Activated CD4-positive, alpha-beta T cell treated with anti-CD3 and anti-CD28 coated beads, Interleukin-2, amount 10 ng/mL, durations not matched to agents 24 days and 14 days (primary cell): Measurements from ENCODE around the gene MRRF. TPM values are rescaled to one million over a fixed set of nuclear protein-coding genes. Genes with fewer than 3 reads are reported as not detected.
A peak's percentile ranks its signal among the peaks of the same experiment; 100 is the strongest.

Experiments
- DNase-seq: peaks from one replicate; pipeline ENCODE4 v3.0.0; 2022
- H3K27ac Mint-ChIP-seq: one replicate; pipeline ENCODE4 v1.8.0; 2022; ENCODE audit warnings: mild to moderate bottlenecking, mixed read lengths
- H3K27me3 Mint-ChIP-seq: one replicate; pipeline ENCODE4 v1.8.0; 2022; ENCODE audit warnings: mixed read lengths
- H3K36me3 Mint-ChIP-seq: one replicate; pipeline ENCODE4 v1.8.0; 2022; ENCODE audit warnings: low read depth, mild to moderate bottlenecking, mixed read lengths
- H3K4me1 Mint-ChIP-seq: one replicate; pipeline ENCODE4 v1.8.0; 2021; ENCODE audit warnings: mixed read lengths
- H3K4me3 Mint-ChIP-seq: one replicate; pipeline ENCODE4 v1.8.0; 2022; ENCODE audit warnings: mild to moderate bottlenecking, moderate library complexity, mixed read lengths
- H3K9me3 Mint-ChIP-seq: one replicate; pipeline ENCODE4 v1.8.0; 2021; ENCODE audit warnings: mixed read lengths
- intact Hi-C: fragments of 100-400 bp; cut with micrococcal nuclease; formaldehyde crosslinking; loops from one replicate; pipeline ENCODE4 v1.15.1; 2023
- total RNA-seq: library from RNA; stranded (reverse); gene quantifications from 2 replicates; pipeline ENCODE4 v1.2.3, GENCODE V29; 2022

Gene MRRF, protein sequence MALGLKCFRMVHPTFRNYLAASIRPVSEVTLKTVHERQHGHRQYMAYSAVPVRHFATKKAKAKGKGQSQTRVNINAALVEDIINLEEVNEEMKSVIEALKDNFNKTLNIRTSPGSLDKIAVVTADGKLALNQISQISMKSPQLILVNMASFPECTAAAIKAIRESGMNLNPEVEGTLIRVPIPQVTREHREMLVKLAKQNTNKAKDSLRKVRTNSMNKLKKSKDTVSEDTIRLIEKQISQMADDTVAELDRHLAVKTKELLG
- 68.8 and 73.1 TPM in 2 replicates for total RNA-seq

DNA sequence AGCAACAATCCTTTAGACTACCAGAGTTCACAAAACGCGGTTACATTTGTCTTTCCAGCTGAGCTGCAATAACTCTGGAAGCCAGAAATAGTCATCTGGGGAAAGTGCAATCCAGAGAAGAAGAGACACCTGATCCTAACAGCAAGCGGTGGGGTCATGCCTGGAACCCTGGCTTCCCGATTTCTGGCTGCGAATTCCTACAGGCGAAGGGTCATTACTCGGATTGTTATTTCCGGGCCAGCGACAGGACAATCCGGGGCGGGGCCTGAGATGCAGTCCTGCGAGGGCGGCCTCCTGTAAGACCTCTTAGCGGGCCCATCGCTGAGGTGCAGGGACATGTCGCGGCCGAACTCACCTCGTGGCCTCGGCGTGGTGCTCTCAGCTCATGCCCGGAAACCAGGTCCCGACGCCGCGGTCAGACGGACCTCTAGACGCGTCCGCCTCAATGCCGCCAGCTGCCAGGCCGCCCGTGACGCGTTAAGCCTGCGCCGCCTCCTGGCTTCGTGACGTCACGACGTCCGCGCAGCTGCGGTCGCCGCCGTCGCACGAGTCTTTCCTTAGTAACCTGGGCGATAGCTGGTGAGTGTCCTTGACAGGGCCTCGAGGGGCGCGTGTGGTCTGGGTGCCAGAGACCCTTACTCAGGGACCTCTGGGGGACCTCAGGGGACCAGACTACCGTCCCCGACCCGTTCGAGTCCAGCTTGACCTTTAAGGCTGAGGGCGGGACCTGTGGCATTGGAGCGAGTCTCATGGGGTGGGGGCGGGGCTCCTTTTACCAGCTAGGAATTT, at the start of gene MRRF, which contains the start of gene RBM18:
MRRF (plus strand) TSS at position 523 of the 789 bp plus-strand sequence. CDS start 6,010 bp downstream, outside the sequence.
RBM18 (minus strand) TSS at position 481 of the 789 bp plus-strand sequence. CDS start 3,348 bp downstream, outside the sequence.
- Mint-ChIP-seq H3K9me3 (no peaks in the 10 kb centered on the region), H3K4me1 (peaks cover 39% of the 10 kb centered on the region), H3K4me3 (peak within 1 kb of the TSS; percentile 98), H3K36me3 (peaks cover 31% of the 10 kb centered on the region), H3K27me3 (no peaks in the 10 kb centered on the region), H3K27ac (peak within 1 kb of the TSS; percentile 100)
- DNase-seq = peak; percentile 98
- intact Hi-C loops = loop anchor here (1.0 to 2.0 kb wide), 2 partner anchors 46 to 105 kb away; partner anchors contain the start of genes MORN5 and NDUFA8

DNA sequence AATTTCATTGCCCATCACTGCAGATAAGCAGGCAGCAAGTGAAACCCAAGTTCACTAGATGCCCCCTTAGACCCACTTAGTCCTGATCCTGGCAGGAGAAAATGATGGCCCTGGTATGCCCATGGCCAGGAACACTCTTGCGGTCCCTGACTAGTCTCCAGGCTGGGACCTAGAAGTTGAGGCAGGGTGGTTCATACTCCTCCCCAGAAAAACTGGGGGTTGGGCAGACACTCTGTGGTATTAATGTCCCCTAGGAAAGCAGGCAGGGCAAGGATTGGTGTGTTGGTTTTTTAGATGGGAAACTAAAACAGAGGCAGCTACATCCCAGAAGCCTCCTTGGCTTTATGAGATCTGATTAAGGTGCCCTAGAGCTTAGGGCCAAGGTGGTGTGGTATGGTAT, 49.0 kb upstream of the MRRF start:
- H3K9me3 Mint-ChIP-seq = no peaks in the 10 kb centered on the region
- intact Hi-C loops = loop anchor here (10.0 kb wide), 1 partner anchor 129 kb away; no protein-coding TSS in a partner anchor

DNA sequence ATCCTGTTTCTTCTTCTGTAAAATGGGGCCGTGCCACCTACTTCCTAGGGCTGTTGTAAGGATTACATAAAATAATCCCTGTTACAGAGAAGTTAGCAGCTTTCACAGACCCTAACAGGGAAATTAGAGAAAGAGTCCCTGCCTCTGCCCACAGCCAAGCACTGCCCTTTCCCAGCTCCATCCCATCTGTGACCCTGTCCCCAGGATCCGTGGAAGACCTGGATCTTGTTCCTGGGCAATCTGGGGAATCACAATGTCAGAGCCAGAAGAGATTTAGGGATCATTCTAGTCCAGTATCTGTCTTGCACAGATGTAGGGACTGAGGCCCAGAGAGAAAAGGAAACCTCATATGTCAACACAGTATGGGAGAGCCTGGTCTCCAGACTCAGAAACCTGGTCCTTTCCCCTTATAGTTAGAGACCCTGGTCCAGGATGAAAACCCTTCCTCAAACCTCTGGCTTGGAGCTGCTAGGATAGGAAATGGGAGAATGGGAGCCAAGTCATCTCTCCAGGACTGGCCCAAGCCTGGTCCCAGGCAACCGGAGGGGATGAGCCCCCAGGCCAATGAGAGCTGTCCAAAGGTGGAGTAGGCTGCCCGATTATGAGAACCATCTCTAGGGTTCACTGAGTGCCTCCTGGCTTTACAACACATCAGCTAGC, 48.4 kb upstream of the MRRF start:
- intact Hi-C loops = loop anchor here (10.0 kb wide), 1 partner anchor 129 kb away; no protein-coding TSS in a partner anchor
- H3K4me3 Mint-ChIP-seq = no peak overlapping the region
- no peaks in the 10 kb centered on the region for H3K9me3 Mint-ChIP-seq
- H3K36me3 Mint-ChIP-seq = no peaks in the 10 kb centered on the region
- no peak for DNase-seq
- H3K27ac Mint-ChIP-seq = no peak overlapping the region
- peaks cover 87% of the 10 kb centered on the region for H3K27me3 Mint-ChIP-seq
- peaks cover 27% of the 10 kb centered on the region for H3K4me1 Mint-ChIP-seq

More for the DNA sequence above, 49.0 kb upstream of the MRRF start:
- Mint-ChIP-seq H3K27ac (no peak overlapping the region), H3K4me1 (peaks cover 27% of the 10 kb centered on the region), H3K4me3 (no peak overlapping the region), H3K36me3 (no peaks in the 10 kb centered on the region), H3K27me3 (peaks cover 84% of the 10 kb centered on the region)
- no peak for DNase-seq

DNA sequence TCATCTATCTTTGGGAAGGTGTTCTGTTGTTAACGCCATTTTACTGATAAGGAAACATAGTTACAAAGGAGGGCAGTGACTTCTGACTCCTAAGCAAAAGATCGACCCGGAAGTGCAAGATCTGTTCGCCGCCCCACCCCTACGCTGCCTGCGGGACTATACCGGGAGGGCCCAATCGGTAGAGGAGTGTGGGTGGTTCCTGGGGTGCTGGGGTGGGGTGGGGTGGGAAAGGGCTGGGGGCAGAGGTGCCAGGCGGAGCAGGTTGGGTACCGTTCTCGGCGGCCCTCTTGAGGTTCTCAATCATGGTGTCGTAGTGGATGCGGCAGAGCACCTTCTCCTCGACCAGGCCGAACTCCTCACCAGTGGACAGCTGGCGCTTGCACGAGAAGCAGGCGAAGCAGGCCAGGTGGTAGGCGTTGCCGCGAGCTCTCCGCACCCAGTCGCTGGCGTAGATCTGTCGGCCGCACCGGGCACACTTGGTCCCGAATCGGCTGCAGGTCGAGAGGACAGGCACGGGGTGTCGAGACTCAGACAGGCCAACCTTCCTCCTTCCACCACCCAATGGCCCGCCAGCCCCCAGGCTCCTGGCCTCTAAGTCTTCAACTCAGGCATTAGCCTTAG, 47.8 kb upstream of the MRRF start:
- no peak for DNase-seq
- intact Hi-C loops = loop anchor here (10.0 kb wide), 1 partner anchor 128 kb away; no protein-coding TSS in a partner anchor
- peaks cover 27% of the 10 kb centered on the region for H3K4me1 Mint-ChIP-seq
- H3K27ac Mint-ChIP-seq = no peak overlapping the region
- no peak overlapping the region for H3K4me3 Mint-ChIP-seq
- peaks cover 87% of the 10 kb centered on the region for H3K27me3 Mint-ChIP-seq
- H3K9me3 Mint-ChIP-seq = no peaks in the 10 kb centered on the region
- H3K36me3 Mint-ChIP-seq = no peaks in the 10 kb centered on the region

DNA sequence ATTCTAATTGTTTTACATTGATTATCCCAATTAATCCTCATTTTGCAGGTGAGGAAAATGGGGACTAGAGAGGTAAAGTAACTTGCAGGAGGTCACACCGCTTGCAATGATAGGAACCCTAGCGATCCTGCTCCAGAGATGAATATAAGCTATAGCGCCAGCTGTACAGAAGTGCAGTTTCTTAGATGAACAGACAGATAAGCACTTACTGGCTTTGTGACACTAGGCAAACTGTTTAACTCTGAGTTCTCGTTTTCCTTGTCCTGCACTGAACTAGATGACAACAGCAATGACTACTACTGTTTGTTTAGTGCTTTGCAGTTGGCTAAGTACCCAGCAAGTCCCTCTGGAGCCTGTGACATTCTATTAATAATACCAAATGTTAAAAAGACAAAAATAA, 47.0 kb upstream of the MRRF start:
- intact Hi-C loops = loop anchor here (2.0 to 10.0 kb wide), 2 partner anchors 47 to 127 kb away; partner anchors contain the start of genes MRRF and RBM18

DNA sequence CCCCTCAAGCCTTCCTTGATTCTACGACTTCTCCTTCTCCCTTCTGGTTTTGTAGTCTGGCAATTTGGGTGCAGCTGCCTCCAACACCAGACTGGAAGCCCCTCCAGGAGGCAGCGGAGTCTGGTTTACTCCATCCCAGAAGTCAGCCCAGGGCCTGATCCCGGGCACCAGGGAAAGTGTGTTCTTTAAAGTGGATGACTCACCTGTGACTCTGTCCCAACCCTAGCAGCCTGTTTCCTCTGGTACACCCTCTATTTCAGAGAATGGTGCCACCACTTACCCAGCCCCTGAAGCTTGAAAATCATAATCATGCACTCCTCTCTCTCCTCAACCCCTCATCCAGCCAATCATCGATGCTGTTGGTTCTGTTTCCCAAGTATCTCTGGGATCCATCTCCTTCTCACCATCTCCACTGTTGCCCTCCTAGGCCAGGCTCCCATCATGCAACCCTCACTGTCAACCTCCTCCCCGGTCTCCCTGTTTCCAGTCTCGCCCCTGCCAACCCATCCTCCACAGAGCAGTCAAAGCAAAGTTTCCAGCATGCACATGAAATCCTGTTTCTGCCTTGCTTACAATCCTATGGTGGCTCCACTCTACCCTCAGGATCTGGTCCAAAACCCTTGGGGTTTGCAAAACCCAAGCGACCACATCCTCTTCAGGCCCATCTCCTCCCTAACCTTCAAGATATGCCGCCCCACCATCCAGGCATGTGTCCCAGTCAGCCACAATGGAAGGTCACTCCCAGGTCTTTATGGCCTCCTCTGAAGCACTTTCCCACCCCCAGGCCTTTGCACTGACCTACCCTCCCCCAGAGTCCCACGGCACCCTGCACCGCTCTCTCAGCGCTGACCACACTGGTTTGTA, 46.4 kb upstream of the MRRF start:
- Mint-ChIP-seq H3K4me3 (peak overlapping the region; percentile 77), H3K27me3 (peaks cover 86% of the 10 kb centered on the region), H3K9me3 (no peaks in the 10 kb centered on the region), H3K36me3 (no peaks in the 10 kb centered on the region), H3K27ac (no peak overlapping the region), H3K4me1 (peaks cover 25% of the 10 kb centered on the region)
- no peak for DNase-seq
- intact Hi-C loops = loop anchor here (2.0 to 10.0 kb wide), 2 partner anchors 46 to 126 kb away; partner anchors contain the start of genes MRRF and RBM18

More for the DNA sequence above, 47.0 kb upstream of the MRRF start:
- Mint-ChIP-seq H3K4me3 (no peak overlapping the region), H3K9me3 (no peaks in the 10 kb centered on the region), H3K36me3 (no peaks in the 10 kb centered on the region), H3K27me3 (peaks cover 86% of the 10 kb centered on the region), H3K4me1 (peaks cover 27% of the 10 kb centered on the region), H3K27ac (no peak overlapping the region)
- no peak for DNase-seq

DNA sequence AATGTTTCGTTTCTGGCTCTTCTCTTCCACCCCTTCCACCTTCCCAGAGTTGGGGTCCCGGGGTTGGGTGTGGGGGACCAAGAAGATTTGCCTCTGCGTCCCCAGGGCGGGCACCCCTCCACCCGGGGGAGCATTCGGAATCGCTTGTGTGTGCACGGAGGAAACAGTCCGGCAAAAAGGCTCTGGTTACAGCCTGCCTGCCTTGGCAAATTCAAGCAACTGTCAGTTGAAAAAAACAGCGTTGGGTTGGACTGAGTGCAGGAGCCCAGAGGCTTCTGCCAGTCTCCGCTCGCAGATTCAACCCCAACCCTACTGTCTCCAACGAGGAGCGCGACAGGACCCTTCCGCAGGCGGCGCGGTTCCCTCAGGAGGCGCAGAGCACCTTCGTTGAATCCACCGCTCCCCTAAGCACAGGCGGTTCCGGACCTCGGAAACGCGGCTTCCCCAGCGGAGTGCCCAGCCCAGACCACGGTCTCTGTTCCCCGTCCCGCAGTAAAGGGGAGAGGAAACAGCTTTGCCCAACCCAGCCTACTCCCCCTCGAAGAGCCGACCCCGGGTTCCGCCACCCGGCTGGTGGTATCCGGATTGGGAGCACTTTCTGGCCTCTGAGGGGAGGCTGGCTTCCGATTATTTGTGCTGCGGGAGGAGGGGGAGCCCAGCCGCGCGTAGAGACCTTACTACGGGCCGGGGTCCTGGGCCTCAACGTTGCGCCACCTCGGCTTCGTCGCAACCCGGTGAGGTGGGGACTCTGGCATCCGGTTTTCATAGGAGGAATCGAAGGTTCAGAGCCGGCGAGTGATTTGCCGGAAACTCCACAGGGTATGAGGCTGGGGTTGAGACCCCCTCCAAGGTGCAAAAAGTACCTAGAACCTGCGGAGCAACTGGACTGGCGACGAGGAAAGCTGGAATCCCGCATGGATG, 45.5 kb upstream of the MRRF start:
- DNase-seq = peak; percentile 70
- Mint-ChIP-seq H3K27ac (no peak overlapping the region), H3K4me1 (peaks cover 25% of the 10 kb centered on the region), H3K36me3 (no peaks in the 10 kb centered on the region), H3K4me3 (peak overlapping the region; percentile 77), H3K27me3 (peaks cover 89% of the 10 kb centered on the region), H3K9me3 (no peaks in the 10 kb centered on the region)
- intact Hi-C loops = loop anchor here (2.0 to 10.0 kb wide), 2 partner anchors 46 to 126 kb away; partner anchors contain the start of genes MRRF and RBM18

DNA sequence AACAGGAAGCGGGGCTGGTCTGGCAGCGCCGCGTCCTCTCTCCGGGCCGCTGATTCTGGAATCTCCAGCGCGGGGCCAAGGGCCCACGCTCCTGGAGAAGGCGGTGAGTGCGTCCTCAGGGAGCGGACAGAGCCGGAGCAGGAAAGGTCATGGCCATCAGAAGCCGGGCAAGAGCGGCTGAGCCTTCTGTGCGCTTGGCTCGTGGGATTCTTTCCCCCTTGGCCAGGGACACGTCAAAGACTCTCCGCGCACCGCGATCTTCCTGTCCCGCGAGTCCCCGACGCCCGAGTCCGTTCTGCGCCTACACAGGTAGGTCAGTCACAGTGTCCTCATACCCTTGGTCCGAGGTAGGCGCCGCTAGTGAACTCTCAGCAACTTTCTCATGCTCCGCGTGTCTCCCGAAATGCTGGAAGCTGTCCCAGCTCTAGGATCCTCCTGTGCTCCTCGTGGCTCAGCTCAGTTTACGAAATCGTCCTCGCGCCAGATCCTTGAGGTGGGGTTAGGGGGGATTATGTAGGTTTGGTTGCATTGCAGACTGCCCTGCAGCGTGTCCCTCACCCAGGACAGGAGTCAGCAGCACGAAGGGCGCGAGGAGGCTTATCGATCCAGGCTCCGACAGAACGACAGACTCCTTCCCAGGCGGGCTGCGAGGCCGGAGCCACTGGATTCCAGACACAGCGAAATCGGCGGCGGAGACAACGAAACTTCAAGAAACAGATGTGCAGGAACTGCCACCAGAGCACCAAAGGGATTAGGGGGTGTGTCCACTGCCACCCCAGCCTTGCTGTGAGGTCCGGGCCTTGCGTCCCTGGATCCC, 44.6 kb upstream of the MRRF start:
- intact Hi-C loops = loop anchor here (2.0 to 10.0 kb wide), 2 partner anchors 45 to 125 kb away; partner anchors contain the start of genes MRRF and RBM18
- peak overlapping the region; percentile 77 for H3K4me3 Mint-ChIP-seq

DNA sequence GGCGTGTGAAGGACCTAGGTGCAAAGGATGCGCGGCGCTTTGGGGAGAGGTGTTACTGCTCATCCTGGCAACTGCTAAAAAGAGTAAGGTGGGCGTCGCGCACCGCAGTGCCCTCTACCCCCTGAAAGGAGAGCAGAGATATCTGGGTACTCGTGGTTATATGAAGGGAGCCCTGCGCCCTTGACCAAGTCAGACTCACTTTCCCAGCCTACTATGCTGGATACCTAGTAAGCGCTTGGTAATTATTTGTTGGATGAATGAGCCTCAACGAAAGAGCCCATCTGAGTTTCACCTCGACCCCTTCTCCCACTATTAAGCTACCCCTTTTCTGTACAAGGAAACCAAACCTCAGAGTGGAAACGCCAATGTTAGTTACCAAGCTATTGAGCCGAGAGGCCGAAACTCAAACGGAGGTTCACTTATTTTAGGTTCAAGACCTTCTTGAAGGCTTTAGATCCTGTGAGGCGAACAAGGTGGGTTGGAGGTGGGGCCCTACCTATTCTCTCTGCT, 44.0 kb upstream of the MRRF start:
- H3K27me3 Mint-ChIP-seq = peaks cover 78% of the 10 kb centered on the region
- no peaks in the 10 kb centered on the region for H3K9me3 Mint-ChIP-seq
- no peak overlapping the region for H3K4me3 Mint-ChIP-seq
- no peaks in the 10 kb centered on the region for H3K36me3 Mint-ChIP-seq
- intact Hi-C loops = no loop called here
- H3K4me1 Mint-ChIP-seq = peaks cover 24% of the 10 kb centered on the region
- H3K27ac Mint-ChIP-seq = no peak overlapping the region
- DNase-seq = no peak

More for the DNA sequence above, 44.6 kb upstream of the MRRF start:
- Mint-ChIP-seq H3K27ac (no peak overlapping the region), H3K36me3 (no peaks in the 10 kb centered on the region), H3K4me1 (peaks cover 24% of the 10 kb centered on the region), H3K27me3 (peaks cover 85% of the 10 kb centered on the region), H3K9me3 (no peaks in the 10 kb centered on the region)
- no peak for DNase-seq

DNA sequence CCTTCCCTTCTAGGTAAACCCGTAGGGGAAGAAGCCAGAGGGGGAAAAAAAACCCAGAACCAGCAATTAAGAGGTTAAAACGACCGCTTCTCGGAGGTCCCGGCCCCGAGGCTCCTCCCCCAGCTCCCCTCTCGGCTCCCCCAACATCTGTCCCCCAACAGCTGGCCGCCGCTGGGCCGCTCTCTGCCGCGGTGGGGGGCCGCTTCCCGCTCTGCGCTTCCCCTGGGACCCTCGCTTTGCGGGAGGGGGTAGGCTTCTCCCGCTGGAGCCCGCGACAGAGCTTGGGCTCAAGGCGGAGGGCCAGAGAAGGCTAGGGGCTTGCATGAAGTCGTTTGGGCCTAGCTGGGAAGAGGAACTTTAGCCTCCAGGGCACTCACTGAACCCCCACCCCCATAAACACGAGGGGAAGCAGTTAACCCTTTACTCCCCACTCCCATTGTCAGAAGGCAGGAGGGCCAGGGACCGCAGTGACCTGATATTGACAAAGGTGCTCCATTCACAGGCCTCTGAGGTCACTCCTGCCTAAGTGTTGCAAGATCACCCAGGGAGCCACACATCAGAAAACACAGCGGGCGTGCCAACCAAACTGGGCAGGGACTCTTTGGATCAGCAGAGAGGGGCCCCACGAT, 43.4 kb upstream of the MRRF start:
- Mint-ChIP-seq H3K27ac (no peak overlapping the region), H3K27me3 (peaks cover 73% of the 10 kb centered on the region), H3K4me3 (no peak overlapping the region), H3K36me3 (no peaks in the 10 kb centered on the region), H3K4me1 (peaks cover 24% of the 10 kb centered on the region), H3K9me3 (no peaks in the 10 kb centered on the region)
- intact Hi-C loops = no loop called here
- no peak for DNase-seq
